PC-3 (cell line): ENCODE results near the gene MYO5B. TPM values are rescaled to one million over a fixed set of nuclear protein-coding genes. Genes with fewer than 3 reads are reported as not detected.

Experiments
- ATAC-seq: fragments of 200-7000 bp; cut with Tn5 transposase; 2 replicates; pipeline ENCODE4 v1.9.1; 2020; ENCODE audit warnings: mild to moderate bottlenecking, moderate library complexity
- BruUV-seq: library from RNA; stranded (reverse); fragments of 400-500 nt; replicated peaks from 2 replicates; lab custom pipeline; 2021; lab: Mats Ljungman, UMichigan
- CTCF ChIA-PET: fragments of 300-600 bp; sonication (Branson Sonifier 250); formaldehyde crosslinking; loops from one replicate; lab custom pipeline; 2022; ENCODE audit warnings: antibody characterized with exemption; lab: Charles Lee
- POLR2A ChIA-PET: fragments of 300-600 bp; sonication (Branson Sonifier 250); formaldehyde crosslinking; loops from one replicate; lab custom pipeline; 2022; ENCODE audit warnings: antibody characterized with exemption; ENCODE audit not compliant: unreplicated experiment; lab: Charles Lee
- DNase-seq: peaks from one replicate; pipeline ENCODE4 v3.0.0-alpha.2; 2015
- H2AFZ ChIP-seq: fragments of 300-600 bp; sonication (generic); 2 replicates; pipeline ENCODE4 v1.6.0; 2016; ENCODE audit warnings: antibody characterized with exemption, low read length
- H3F3A ChIP-seq: fragments of 300-600 bp; sonication (generic); one replicate; pipeline ENCODE4 v1.6.0; 2017; ENCODE audit warnings: antibody characterized with exemption, low read length, control low read depth, mild to moderate bottlenecking; ENCODE audit not compliant: unreplicated experiment
- H3K27ac ChIP-seq: fragments of 300-600 bp; sonication (generic); 2 replicates; pipeline ENCODE4 v1.5.1; 2016; ENCODE audit warnings: mild to moderate bottlenecking, low read length
- H3K27me3 ChIP-seq: fragments of 300-600 bp; sonication (generic); 2 replicates; pipeline ENCODE4 v1.6.1; 2016; ENCODE audit warnings: low read length, mixed read lengths
- H3K36me3 ChIP-seq: fragments of 300-600 bp; sonication (generic); 2 replicates; pipeline ENCODE4 v1.6.1; 2016; ENCODE audit warnings: low read depth, mixed run types, low read length, mixed read lengths
- H3K4me1 ChIP-seq: fragments of 300-600 bp; sonication (generic); 2 replicates; pipeline ENCODE4 v1.5.1; 2016; ENCODE audit warnings: low read length; ENCODE audit not compliant: insufficient read depth
- H3K4me2 ChIP-seq: fragments of 300-600 bp; sonication (generic); 2 replicates; pipeline ENCODE4 v1.6.0; 2016; ENCODE audit warnings: low read length
- H3K4me3 ChIP-seq: fragments of 300-600 bp; sonication (generic); 2 replicates; pipeline ENCODE4 v1.5.1; 2016; ENCODE audit warnings: mild to moderate bottlenecking, low read length, mixed read lengths
- H3K79me2 ChIP-seq: fragments of 300-600 bp; sonication (generic); 2 replicates; pipeline ENCODE4 v1.6.1; 2017; ENCODE audit warnings: low read length, mixed read lengths
- H3K9ac ChIP-seq: fragments of 300-600 bp; sonication (generic); 2 replicates; pipeline ENCODE4 v1.6.0; 2016; ENCODE audit warnings: mild to moderate bottlenecking, low read length
- H3K9me2 ChIP-seq: fragments of 300-600 bp; sonication (generic); replicated peaks from 2 replicates; pipeline ENCODE4 v1.6.1; 2016; ENCODE audit warnings: mixed run types, low read length, mixed read lengths
- H3K9me3 ChIP-seq: fragments of 300-600 bp; sonication (generic); 2 replicates; pipeline ENCODE4 v1.6.1; 2016; ENCODE audit warnings: low read length, mixed read lengths
- H4K20me1 ChIP-seq: fragments of 300-600 bp; sonication (generic); 2 replicates; pipeline ENCODE4 v1.6.1; 2016; ENCODE audit warnings: low read length, mixed read lengths
- CTCF ChIP-seq: fragments of 300-600 bp; sonication (generic); conservative IDR thresholded peaks from 2 replicates; pipeline ENCODE4 v1.5.1; 2017; ENCODE audit warnings: antibody characterized with exemption, low read depth, mild to moderate bottlenecking, low read length
- EZH2 ChIP-seq: fragments of 300-600 bp; sonication (generic); IDR thresholded peaks from one replicate; pipeline ENCODE4 v1.6.1; 2017; ENCODE audit warnings: antibody characterized with exemption, mild to moderate bottlenecking, low read length; ENCODE audit not compliant: unreplicated experiment
- EZH2phosphoT487 ChIP-seq: fragments of 300-600 bp; sonication (generic); IDR thresholded peaks from 2 replicates; pipeline ENCODE4 v1.6.1; 2018; ENCODE audit warnings: mild to moderate bottlenecking, antibody characterized with exemption, low read length, borderline replicate concordance
- intact Hi-C: fragments of 100-400 bp; cut with micrococcal nuclease; formaldehyde crosslinking; loops from 2 replicates; pipeline ENCODE4 v1.9.0; 2023
- total RNA-seq: library from RNA; depleted of rRNA; stranded (reverse); fragments of >200 nt; gene quantifications from 2 replicates; pipeline ENCODE4 v1.2.3, GENCODE V29; 2014

The MYO5B gene
- total RNA-seq, 1 experiment from 2014 or later: 10.7 TPM

DNA sequence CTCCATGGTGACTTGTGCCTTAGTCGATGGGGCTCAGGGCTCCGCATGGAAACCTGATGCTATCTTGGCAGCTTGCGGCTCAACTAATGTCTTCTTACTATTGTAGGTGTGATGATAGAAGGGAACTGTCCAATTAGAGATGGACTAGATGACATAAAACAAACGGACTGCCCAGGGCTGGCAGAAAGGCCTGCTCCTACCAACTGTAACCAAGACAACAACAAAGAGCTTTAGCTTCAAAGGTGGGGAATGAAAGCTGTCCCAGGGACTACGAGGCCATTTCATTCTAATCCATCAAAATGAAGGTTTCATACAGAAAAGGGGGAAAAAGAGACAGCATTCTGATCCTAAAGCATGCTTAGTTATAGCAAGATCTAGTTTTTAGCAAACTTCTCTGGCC lies 194.7 kb downstream of the MYO5B start:
- H3K9ac ChIP-seq: no peak overlapping the region
- no peak overlapping the region for H3K27ac ChIP-seq
- H3K4me1 ChIP-seq: no peaks in the 10 kb centered on the region
- CTCF ChIA-PET: no interaction called here
- H3K4me2 ChIP-seq: no peak overlapping the region
- no peaks in the 10 kb centered on the region for H3F3A ChIP-seq
- no peak for ATAC-seq
- no peak for DNase-seq
- H2AFZ ChIP-seq: no peak overlapping the region
- no peaks in the 10 kb centered on the region for H3K79me2 ChIP-seq
- no peaks in the 10 kb centered on the region for H3K9me2 ChIP-seq
- TF ChIP-seq EZH2phosphoT487 (no peak), CTCF (no peak), EZH2 (no peak)
- no TSS peak for BruUV-seq
- H3K4me3 ChIP-seq: no peak overlapping the region
- no peaks in the 10 kb centered on the region for H4K20me1 ChIP-seq
- H3K9me3 ChIP-seq: no peaks in the 10 kb centered on the region
- no peaks in the 10 kb centered on the region for H3K36me3 ChIP-seq
- intact Hi-C loops: no loop called here
- POLR2A ChIA-PET: no interaction called here
- H3K27me3 ChIP-seq: no peaks in the 10 kb centered on the region

DNA sequence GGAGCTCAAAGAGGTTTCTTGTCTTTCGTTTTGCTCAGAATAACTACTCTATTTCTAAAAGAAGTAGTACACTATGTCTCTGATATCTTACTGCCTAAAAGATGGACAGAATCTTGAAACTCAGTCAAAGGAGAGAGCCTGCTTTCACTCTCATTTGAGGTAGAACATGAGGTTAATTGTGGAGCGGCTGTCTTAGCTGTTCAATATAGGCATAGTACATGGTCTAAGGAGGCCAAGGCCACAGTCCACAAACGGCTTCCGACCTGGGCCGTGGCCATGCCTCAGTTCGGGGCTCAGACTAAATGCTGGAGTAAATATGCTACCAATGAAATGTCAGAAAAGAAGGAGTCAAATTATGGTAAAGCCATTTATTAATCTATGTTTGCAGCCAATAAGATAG lies 195.8 kb downstream of the MYO5B start:
- no peak for TF ChIP-seq EZH2phosphoT487
- no peak for TF ChIP-seq EZH2
- TF ChIP-seq CTCF: no peak
- Histone ChIP-seq H3K79me2 (no peaks in the 10 kb centered on the region), H3K4me3 (no peak overlapping the region), H3K9ac (no peak overlapping the region), H3K9me2 (no peaks in the 10 kb centered on the region), H3K27me3 (no peaks in the 10 kb centered on the region), H3F3A (no peaks in the 10 kb centered on the region), H3K27ac (no peak overlapping the region), H4K20me1 (no peaks in the 10 kb centered on the region), H3K36me3 (no peaks in the 10 kb centered on the region), H3K4me1 (no peaks in the 10 kb centered on the region), H3K4me2 (no peak overlapping the region), H3K9me3 (no peaks in the 10 kb centered on the region), H2AFZ (no peak overlapping the region)
- POLR2A ChIA-PET: no interaction called here
- CTCF ChIA-PET: no interaction called here
- BruUV-seq: no TSS peak
- no peak for DNase-seq
- ATAC-seq: no peak
- intact Hi-C loops: no loop called here

DNA sequence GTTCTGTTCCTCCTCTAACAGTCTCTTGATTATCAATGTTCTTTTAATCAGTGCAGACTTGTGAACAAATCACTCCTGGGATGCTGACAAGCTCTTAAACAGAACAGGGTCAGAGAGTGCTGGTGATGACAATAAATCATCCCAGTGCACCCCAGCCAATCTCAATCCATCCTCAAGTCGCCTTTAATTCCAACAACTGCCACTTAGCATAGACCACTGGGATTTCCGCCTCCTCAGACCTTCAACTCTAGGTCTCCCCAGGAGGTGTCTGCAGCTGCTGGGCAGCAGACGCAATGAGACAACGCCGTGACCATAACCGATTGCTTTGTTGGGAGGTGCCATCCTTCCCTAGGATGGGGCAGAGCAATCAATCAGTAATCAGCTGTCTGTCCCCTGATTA lies 197.4 kb downstream of the MYO5B start:
- Histone ChIP-seq H3K36me3 (no peaks in the 10 kb centered on the region), H4K20me1 (no peaks in the 10 kb centered on the region), H3K9me3 (no peaks in the 10 kb centered on the region), H3K79me2 (no peaks in the 10 kb centered on the region), H3K27ac (no peak overlapping the region), H3K4me3 (no peak overlapping the region), H2AFZ (no peak overlapping the region), H3K9ac (no peak overlapping the region), H3K9me2 (no peaks in the 10 kb centered on the region), H3K4me1 (no peaks in the 10 kb centered on the region), H3K4me2 (no peak overlapping the region), H3K27me3 (no peaks in the 10 kb centered on the region), H3F3A (no peaks in the 10 kb centered on the region)
- BruUV-seq: no TSS peak
- DNase-seq: no peak
- CTCF ChIA-PET: no interaction called here
- no peak for TF ChIP-seq EZH2
- no peak for TF ChIP-seq CTCF
- TF ChIP-seq EZH2phosphoT487: no peak
- ATAC-seq: no peak
- POLR2A ChIA-PET: no interaction called here
- intact Hi-C loops: no loop called here
